AG09319 (cell line): ENCODE data around the gene HPS1.

ENCODE experiments used
- DNase-seq: peaks from one replicate; pipeline ENCODE4 v3.0.0-alpha.2; 2010; ENCODE audit warnings: low read depth; ENCODE audit errors: extremely low read depth
- TF ChIP-seq, protein P1 (sequence below): IDR thresholded peaks from 2 replicates; pipeline ENCODE4 v1.5.1; 2011; ENCODE audit warnings: low read depth, mild to moderate bottlenecking, inconsistent platforms, low read length, moderate library complexity

HPS1 gene

DNA sequence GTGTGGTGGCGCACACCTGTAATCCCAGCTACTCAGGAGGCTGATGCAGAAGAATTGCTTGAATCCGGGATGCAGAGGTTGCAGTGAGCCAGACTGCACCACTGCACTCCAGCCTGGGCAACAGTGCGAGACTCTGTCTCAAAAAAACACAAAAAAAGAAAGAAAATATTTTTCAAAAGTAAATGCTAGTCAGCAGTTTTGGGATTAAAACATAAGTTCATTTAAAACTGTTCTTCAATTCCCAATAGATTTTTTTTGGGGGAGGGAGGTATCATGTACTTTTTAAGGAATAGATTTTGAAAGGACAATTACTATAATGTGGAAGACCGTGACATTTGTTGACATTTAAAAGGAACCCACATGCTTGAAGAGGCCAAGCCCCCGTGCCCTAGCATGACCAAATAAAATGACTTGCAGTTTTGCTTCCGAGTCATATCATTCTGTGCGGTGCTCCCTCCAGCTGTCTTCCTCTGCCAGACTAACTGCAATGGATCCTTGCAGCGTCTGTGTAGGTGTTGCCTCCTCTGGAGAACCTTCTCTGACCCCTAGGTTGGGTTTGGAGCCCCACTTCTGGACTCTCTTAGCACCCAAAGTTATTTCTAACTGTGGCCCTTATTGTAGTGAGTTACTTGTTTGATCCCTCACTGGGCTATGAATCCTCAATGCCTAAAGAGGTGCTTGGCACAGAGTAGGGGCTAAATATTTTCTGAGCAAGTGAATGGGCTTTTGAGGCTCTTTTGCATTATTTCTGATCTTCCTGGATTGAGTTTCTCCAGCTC is 17.4 kb upstream of the HPS1 start:
- DNase-seq = no peak
- TF ChIP-seq, protein P1, sequence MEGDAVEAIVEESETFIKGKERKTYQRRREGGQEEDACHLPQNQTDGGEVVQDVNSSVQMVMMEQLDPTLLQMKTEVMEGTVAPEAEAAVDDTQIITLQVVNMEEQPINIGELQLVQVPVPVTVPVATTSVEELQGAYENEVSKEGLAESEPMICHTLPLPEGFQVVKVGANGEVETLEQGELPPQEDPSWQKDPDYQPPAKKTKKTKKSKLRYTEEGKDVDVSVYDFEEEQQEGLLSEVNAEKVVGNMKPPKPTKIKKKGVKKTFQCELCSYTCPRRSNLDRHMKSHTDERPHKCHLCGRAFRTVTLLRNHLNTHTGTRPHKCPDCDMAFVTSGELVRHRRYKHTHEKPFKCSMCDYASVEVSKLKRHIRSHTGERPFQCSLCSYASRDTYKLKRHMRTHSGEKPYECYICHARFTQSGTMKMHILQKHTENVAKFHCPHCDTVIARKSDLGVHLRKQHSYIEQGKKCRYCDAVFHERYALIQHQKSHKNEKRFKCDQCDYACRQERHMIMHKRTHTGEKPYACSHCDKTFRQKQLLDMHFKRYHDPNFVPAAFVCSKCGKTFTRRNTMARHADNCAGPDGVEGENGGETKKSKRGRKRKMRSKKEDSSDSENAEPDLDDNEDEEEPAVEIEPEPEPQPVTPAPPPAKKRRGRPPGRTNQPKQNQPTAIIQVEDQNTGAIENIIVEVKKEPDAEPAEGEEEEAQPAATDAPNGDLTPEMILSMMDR = no peak

DNA sequence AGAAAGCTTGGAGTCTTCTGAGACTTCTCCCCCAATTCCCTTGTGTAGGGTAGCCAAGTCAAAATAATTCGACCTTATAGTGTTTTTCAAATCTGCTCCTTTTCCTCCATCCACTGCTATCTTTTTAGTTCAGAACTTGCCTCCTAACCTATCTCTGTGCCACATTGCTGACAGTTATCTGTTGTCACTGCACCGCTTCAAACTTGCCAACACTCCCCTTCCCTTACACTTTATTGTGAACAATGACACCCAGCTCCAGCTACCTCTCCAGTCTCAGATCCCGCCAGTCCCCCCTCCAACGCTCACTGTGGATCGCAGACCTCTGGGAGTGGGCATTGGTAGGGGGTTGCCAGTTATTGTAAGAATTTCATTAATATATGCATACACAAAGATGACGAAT is 16.3 kb upstream of the HPS1 start:
- TF ChIP-seq, protein P1 = no peak
- DNase-seq = no peak

DNA sequence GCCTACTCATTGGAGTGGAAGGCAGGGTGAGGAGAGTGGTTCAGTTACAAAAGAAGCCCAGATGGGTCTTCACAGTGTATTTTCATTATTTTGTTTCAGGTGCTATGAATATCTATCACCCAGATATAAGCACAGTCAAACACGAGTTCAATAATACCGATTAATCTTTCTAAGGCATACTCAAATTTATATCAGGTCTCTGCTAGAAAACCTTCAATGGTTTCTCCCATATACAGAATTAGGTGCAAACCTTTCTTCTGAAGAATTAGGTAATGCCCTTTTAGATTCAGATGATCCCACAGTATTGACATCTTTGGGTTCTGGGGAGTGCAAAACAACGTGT is 14.7 kb upstream of the HPS1 start:
- DNase-seq = no peak
- TF ChIP-seq, protein P1 = no peak

DNA sequence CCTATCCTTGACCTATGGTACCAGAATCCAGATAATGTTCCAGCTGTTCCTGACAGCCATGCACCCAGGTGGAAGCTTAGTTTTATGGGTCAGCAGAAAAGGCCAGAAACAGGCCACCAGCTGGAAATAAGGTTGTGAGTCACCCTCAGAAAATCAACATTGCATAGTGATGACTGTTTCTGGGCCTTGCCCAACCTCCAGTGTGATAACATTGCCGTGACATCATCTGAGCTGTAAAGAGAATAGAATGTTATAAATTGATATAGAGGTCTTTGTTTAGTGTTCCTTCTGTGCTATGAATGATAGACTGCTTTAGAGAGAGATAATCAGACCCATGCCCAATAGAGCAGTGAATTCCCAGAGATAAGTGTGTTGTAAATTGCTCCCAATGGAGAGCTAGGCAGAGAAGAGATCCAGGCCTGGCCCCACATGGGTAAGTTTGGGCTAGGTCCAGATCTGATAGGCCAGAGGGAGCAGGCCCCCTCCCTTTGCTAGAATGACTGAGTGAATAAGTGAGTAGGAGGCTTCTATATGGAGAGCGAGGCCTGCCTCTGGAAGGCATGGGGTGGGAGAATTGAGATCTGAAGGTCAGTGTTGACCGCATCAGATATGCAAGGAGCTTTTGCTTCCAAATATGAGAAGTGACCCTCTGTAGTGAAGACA is 14.2 kb upstream of the HPS1 start:
- DNase-seq = peak; percentile 38
- TF ChIP-seq, protein P1 = no peak

DNA sequence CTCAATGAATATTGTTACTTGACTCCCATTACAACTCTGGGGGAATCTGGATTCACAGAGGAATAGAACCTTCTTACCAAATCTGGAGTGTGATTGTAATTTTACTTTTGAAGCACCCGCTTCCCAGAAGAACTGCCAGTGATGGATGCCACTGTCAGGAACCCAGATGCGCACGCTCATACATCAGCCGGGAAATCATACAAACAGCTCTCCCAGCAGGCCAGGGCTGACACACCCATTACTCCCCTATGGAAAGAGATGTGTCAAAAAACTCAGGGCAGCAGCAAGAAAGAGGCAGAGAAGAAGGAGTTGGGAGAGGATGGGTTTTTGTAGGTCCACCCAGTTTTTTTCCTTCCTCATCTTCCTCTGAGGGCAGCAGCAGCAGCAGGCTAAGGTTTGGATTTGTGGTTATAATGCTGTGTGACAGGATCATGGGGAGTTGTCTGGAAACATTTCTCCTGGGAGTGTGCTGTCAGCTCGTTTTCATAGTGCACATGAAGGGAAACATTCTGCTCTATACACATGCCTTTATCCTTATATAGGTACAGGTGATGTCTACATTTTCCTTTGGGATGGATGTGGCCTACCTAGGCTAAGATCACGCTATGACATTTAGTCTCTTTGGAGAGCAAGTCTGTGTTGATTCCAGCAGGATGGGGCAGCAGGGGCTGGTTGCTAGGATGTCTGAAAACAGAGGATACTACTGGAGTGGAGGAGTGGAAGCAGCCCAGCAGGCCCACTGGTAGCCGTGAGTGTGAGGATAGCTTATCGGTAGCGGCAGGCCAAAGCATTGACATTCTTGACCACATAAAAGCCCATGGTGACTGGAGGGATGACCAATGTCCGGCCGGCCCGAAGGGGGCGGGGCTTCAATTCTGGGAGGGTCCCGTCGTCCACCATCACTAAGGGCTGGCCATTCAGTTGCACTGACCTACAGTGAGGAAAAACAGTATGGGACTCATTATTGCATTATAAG is 12.4 kb upstream of the HPS1 start:
- TF ChIP-seq, protein P1 = no peak
- no peak for DNase-seq

DNA sequence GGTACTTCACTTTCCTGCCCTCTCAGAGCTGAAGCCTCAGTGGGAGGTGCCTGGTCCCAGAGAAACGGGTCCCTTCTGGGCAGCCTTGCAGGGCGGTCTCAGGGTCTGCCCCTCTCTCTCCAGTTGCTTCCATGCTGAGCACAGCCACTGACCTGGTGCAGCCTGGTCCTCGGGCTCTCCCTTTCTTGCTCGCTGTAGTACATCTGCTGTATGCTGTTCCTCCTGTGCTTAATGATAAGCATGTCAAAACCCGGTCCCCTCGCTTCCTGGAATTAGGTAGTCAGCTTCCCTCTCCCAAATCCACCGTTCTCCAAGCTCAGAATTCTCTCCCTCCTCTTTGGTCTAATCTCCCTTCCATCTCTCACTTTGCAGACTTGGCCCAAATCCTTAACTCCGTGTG is 11.0 kb upstream of the HPS1 start:
- no peak for DNase-seq

More for the DNA sequence above, 11.0 kb upstream of the HPS1 start:
- TF ChIP-seq, protein P1 = no peak
